ENCODE data around the gene HACD1. TPM values are rescaled to one million over a fixed set of nuclear protein-coding genes. Genes with fewer than 3 reads are reported as not detected.
A peak's percentile ranks its signal among the peaks of the same experiment; 100 is the strongest.

Gene HACD1
- total RNA-seq, 1 experiment from 2014 or later: 25.0 TPM

- DNase-seq (ENCODE audit: low read depth): no peak
Measured at GRCh38 chr10:17585016-17585415, 32.2 kb downstream of the HACD1 start.

GRCh38 chr10:17580885-17581284 lies 36.3 kb downstream of the HACD1 start:
- DNase-seq (ENCODE audit: low read depth): no peak

DNA sequence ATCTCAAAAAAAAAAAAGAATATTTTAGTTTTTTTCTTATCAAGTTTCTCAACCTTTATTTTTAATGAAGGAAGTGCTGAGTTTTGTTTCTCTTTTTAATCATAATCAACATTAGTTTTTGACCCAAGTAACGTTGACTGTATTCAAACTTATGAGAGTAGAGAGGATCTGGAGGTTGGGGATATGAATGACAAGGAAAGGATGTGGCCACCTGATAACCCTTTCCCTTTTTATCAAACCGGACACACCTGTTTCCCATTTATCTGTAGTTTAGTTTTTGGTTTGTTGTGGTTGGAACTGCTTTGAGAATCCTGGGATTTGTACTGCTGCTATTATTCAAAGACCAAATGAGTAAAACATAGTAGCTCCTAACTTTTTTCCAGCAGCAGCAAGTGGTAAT lies 38.6 kb downstream of the HACD1 start:
- DNase-seq (ENCODE audit: low read depth): no peak

- no peak for DNase-seq (ENCODE audit: low read depth)
Measured at GRCh38 chr10:17576768-17577167, 40.4 kb downstream of the HACD1 start.

DNA sequence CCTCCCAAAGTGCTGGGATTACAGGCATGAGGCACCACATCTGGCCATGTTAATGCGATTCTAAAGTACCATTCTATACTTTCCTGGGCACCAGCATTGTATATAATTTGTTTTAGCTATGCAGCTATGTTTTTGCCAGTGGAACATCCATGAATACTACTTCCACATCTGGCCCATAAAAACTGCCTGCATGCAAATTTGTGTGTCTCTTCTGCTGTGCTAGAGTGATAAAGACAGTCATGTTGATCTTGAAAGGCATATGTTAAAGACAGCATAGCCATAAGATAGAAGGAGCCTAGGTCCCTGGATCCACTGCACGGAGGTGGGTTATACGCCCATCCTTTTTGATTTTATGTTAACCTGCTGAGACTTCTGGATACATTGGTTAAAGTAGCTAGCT lies 52.3 kb downstream of the HACD1 start:
- no peak for DNase-seq (ENCODE audit: low read depth)

GRCh38 chr10:17563452-17563851 lies 53.7 kb downstream of the HACD1 start:
- DNase-seq (ENCODE audit: low read depth): no peak

DNA sequence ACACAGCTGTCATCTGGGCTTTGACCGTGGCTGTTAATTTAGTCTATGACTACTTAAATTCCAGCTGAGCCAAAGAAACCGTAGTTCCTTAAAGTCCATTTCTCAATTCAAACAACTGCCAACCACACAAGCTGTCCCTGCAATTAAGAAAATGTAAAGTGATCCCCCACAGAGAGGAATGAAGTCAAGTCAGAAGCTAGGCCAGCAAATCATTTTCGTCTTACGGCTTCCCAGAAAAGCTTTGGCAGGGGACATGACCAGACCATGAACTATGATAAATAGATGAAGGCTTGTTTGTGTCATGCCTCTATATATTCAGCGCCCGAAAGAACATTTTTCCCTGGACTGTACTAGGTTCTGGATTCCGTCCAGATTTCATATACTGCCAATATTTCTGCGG lies 54.6 kb downstream of the HACD1 start:
- peak; percentile 58 for DNase-seq (ENCODE audit: low read depth)

DNA sequence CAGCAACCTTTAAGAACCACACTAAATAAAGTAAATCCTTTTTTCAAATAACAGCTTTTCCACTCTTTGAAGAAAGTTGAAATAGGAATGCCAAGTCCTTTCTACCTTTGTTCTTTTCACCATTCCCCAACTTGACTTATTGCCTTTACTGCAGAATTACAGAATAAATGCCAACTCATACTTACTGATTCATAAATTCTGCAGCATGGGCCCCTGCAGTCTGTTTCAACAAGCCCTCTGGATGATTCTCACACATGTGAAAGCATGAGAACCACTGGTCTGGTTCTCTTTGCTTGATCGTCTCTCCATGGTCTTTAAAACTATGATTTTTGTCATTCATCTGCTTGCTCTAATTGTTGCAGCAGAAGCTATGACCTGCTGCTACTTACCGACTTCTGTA lies 56.1 kb downstream of the HACD1 start:
- DNase-seq (ENCODE audit: low read depth): no peak

GRCh38 chr10:17557459-17557858 lies 59.7 kb downstream of the HACD1 start:
- DNase-seq (ENCODE audit: low read depth): no peak

DNA sequence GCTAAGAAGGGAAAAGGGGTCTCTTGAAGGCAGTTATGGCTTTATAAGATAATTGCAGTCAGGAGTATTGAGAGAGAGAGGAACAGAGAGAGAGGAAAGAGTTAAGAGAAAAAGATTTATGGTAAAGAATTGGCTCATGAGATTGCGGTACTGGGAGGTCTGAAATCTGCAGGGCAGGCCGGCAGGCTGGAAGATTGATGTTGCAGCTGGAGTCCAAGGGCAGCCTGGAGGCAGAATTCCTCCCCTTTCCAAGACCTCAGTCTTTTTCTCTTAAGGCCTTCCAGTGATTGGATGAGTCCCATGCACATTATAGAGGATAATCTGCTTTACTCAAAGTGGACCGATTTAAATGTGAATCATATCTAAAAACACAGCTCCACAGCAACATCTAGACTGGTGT lies 68.4 kb downstream of the HACD1 start:
- no peak for DNase-seq (ENCODE audit: low read depth)

DNA sequence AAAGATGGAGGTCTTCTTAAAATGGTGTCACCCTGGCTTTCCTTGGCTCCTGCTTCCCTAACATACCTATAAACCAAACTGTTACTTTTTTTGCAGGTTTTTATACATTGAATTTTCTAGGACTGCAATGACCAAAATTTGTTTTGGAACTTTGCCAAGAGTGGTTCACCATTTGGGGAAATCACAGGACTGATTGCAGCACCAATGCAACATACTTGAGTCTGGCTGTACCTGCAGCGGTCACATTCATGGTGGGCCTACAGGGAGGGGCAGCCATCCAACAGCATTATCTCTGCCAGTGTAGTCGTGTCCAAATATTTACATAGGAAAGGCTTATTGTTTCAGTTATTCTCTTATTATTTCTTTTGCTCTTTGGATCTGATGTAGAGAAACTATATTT lies 69.0 kb downstream of the HACD1 start:
- DNase-seq (ENCODE audit: low read depth): no peak

GRCh38 chr10:17547060-17547459 lies 70.1 kb downstream of the HACD1 start:
- no peak for DNase-seq (ENCODE audit: low read depth)

GRCh38 chr10:17544465-17544864 lies 72.7 kb downstream of the HACD1 start:
- DNase-seq (ENCODE audit: low read depth): no peak

Other genes starting within 250 kb of the HACD1 start
- 0.91 and 1.2 TPM in 2 replicates for gene ST8SIA6, start 162.8 kb downstream of the HACD1 start, total RNA-seq (2014; rRNA removed; shearing (Covaris generic))
- gene STAM, start 26.8 kb upstream of the HACD1 start, total RNA-seq (2014; rRNA removed; shearing (Covaris generic)): 12.0 and 13.8 TPM in 2 replicates
- gene TMEM236, start 134.8 kb upstream of the HACD1 start, total RNA-seq (2014; rRNA removed; shearing (Covaris generic)): 0.06 TPM in 1 of 2 replicates, not detected in the other
- not detected in 2 replicates for gene MRC1, start 192.0 kb upstream of the HACD1 start, total RNA-seq (2014; rRNA removed; shearing (Covaris generic))

All from Daoy (cell line).